Measurements from ENCODE around the gene YWHAE.
"Not testable (repeated sequence)": the region's sequence is repeated elsewhere in the genome, so short reads cannot be mapped to it uniquely, and the experiment has no call there.

Gene YWHAE

DNA sequence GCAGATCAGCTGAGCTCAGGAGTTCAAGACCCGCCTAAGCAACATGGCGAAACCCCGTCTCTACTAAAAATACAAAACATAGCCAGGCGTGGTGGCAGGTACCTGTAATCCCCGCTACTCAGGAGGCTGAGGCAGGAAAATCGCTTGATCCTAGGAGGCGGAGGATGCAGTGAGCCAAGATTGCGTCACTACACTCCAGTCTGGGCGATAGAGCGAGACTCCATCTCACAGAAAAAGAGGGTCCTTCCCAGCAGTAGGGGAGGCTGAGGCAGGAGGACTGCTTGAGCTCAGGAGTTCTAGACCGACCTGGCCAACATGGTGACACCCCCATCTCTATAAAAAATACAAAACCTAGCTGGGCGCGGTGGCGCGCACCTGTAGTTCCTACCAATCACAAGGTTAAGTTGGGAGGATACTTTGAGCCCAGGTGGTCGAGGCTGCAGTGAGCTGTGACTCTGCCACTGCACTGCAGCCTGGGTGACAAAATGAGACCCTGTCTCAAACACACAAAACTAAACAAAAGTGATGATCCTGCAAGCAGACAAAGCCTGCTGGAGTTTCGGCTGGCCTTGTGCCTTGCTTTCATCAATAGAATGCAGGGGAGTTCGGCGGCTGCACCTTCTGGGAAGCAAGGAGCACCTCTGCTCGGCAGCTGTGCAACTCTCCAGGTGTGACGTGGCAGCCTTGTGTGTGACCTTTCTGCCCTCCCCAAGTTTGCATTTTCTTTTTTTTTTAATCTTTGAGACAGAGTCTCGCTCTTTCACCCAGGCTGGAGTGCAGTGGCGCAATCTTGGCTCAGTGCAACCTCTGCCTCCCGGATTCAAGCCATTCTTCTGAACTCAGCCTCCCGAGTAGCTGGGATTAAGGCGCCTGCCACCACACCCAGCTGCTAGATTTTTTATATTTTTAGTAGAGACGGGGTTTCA, 12.4 kb upstream of the YWHAE start:
- H3K9me3 ChIP-seq (ENCODE audit: control insufficient read depth, insufficient read depth, low read depth, low read length), result 0 out of 2 replicates have a peak, but pooled peaks cover 2% of the 10 kb centered on the region
- H3K27ac ChIP-seq (ENCODE audit: low read depth, low read length), result no peak overlapping the region
- no peaks in the 10 kb centered on the region for H3K36me3 ChIP-seq (ENCODE audit: control insufficient read depth, insufficient read depth, low read length)
- H3K4me1 ChIP-seq (ENCODE audit: control insufficient read depth, insufficient read depth, low read length), result no peaks in the 10 kb centered on the region
- no peak overlapping the region for H3K9ac ChIP-seq (ENCODE audit: low read length)
- no peaks in the 10 kb centered on the region for H3K27me3 ChIP-seq (ENCODE audit: control insufficient read depth, insufficient read depth, low read length)
- no peak overlapping the region for H3K4me3 ChIP-seq (ENCODE audit: low read depth, low read length)

DNA sequence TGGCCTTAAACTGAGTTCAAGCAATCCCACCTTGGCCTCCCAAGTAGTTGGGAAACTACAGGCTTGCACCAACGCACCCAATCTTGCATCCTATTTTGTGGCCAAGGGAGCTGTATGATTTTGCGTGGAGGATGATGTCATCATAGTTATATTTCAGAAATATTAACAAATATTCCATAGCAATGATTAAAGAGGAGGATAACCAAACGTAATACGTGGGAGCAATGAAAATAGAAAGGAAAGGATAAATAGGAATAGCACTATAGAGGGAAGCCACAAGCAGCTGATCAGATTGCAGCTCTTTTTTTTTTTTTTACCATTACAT, 2.2 kb upstream of the YWHAE start:
- Histone ChIP-seq H3K27ac (ENCODE audit: low read depth, low read length) (no peak overlapping the region), H3K9ac (ENCODE audit: low read length) (no peak overlapping the region), H3K4me3 (ENCODE audit: low read depth, low read length) (no peak overlapping the region), H3K27me3 (ENCODE audit: control insufficient read depth, insufficient read depth, low read length) (peaks cover 2% of the 10 kb centered on the region; the same call in 1 of the 2 replicates), H3K36me3 (ENCODE audit: control insufficient read depth, insufficient read depth, low read length) (peaks cover 9% of the 10 kb centered on the region), H3K9me3 (ENCODE audit: control insufficient read depth, insufficient read depth, low read depth, low read length) (no peaks in the 10 kb centered on the region), H3K4me1 (ENCODE audit: control insufficient read depth, insufficient read depth, low read length) (peaks cover 7% of the 10 kb centered on the region)

DNA sequence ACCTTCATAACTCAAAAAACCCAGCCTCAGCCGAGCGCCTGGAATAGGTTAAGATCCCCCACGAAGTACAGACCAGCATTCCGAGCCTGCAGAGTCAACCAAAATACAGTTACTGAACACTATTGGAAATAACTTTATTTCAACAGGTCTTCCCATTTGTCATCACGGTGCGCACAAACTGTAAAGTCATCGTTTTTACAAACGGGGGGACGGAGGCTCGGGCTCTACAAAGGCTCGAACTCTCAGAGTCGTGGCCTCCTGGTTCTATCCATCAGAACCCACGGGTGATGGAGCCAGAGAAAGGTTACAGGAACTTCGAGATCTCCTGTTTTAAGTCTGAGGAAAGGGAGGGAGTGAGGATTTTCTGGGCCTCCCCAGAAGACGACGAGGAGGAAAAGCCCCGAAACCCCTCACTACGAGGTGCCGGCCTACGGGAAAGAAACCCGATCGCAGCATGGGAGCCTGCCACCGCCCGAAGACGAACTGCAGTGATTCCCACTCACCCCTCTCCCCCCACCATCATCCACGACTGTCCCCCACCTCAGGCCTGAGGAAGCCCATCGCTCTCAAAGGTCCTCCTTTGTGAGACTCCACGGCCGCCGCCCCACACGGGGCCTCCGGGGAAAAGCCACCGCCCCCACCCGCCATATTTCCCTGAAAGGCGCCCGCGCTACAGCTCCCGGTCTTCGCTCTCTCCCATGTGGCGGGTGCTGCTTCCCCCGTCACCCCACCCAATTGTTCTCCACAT, 917 bp downstream of the YWHAE start:
- Histone ChIP-seq H3K9me3 (ENCODE audit: control insufficient read depth, insufficient read depth, low read depth, low read length) (no peaks in the 10 kb centered on the region), H3K27me3 (ENCODE audit: control insufficient read depth, insufficient read depth, low read length) (peaks cover 2% of the 10 kb centered on the region; the same call in 1 of the 2 replicates), H3K4me1 (ENCODE audit: control insufficient read depth, insufficient read depth, low read length) (peaks cover 11% of the 10 kb centered on the region), H3K36me3 (ENCODE audit: control insufficient read depth, insufficient read depth, low read length) (peaks cover 20% of the 10 kb centered on the region), H3K4me3 (ENCODE audit: low read depth, low read length) (peak overlapping the region; percentile 95), H3K9ac (ENCODE audit: low read length) (peak overlapping the region; percentile 99), H3K27ac (ENCODE audit: low read depth, low read length) (peak overlapping the region; percentile 100)

DNA sequence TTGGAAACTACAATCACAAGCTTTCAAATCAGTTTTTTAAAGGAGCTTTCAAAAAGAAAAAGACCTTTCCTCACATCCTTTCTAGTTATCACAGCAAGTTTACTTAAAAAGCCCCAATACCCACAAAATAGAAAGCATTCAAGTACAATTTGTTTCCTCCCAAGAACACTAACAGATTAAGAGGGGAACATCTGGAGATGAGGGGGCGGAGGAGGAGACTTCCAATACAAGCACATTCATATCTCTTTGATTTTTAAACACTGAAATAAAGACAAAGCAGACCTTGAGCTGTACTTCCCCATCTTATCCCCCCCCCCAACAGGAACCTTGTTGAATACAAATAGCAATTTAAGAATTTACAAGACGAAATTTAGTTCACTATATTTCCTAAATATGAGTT, 2.0 kb downstream of the YWHAE start:
- peaks cover 2% of the 10 kb centered on the region; the same call in 1 of the 2 replicates for H3K27me3 ChIP-seq (ENCODE audit: control insufficient read depth, insufficient read depth, low read length)
- no peak overlapping the region; the same call in 1 of the 2 replicates for H3K27ac ChIP-seq (ENCODE audit: low read depth, low read length)
- peaks cover 20% of the 10 kb centered on the region for H3K4me1 ChIP-seq (ENCODE audit: control insufficient read depth, insufficient read depth, low read length)
- peak overlapping the region; percentile 95 for H3K4me3 ChIP-seq (ENCODE audit: low read depth, low read length)
- H3K36me3 ChIP-seq (ENCODE audit: control insufficient read depth, insufficient read depth, low read length), result peaks cover 20% of the 10 kb centered on the region
- peak overlapping the region; percentile 99 for H3K9ac ChIP-seq (ENCODE audit: low read length)
- H3K9me3 ChIP-seq (ENCODE audit: control insufficient read depth, insufficient read depth, low read depth, low read length), result no peaks in the 10 kb centered on the region

DNA sequence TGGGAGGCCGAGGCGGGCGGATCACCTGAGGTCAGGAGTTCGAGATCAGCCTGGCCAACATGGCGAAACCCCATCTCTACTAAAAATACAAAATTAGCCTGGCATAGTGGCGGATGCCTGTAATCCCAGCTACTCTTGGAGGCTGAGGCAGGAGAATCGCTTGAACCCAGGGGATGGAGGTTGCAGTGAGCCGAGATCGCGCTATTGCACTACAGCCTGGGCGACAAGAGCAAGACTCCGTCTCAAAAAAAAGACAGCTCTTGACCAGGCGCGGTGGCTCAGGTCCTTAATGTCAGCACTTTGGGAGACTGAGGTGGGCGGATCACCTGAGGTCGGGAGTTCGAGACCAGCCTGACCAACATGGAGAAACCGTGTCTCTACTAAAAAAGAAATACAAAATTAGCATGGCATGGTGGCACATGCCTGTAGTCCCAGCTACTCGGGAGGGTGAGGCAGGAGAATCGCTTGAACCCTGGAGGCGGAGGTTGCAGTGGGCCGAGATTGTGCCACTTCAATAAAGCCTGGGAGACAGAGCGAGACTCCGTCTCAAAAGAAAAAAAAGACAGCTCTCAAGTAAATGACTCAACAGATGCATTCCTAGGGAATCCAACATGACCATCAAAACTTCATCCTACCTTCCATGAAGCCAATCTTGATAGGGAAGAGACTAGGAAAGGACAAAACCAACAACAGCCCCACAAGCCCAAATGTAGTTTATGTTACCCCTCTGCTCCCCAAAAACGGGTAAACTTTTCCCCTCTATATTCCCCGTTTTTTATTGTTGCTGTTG, 4.0 kb downstream of the YWHAE start:
- not testable (repeated sequence) for H3K9me3 ChIP-seq (ENCODE audit: control insufficient read depth, insufficient read depth, low read depth, low read length); H3K27ac ChIP-seq (ENCODE audit: low read depth, low read length); H3K27me3 ChIP-seq (ENCODE audit: control insufficient read depth, insufficient read depth, low read length); H3K4me3 ChIP-seq (ENCODE audit: low read depth, low read length); H3K9ac ChIP-seq (ENCODE audit: low read length)
- Histone ChIP-seq H3K4me1 (ENCODE audit: control insufficient read depth, insufficient read depth, low read length) (peaks cover 34% of the 10 kb centered on the region), H3K36me3 (ENCODE audit: control insufficient read depth, insufficient read depth, low read length) (peaks cover 21% of the 10 kb centered on the region)

DNA sequence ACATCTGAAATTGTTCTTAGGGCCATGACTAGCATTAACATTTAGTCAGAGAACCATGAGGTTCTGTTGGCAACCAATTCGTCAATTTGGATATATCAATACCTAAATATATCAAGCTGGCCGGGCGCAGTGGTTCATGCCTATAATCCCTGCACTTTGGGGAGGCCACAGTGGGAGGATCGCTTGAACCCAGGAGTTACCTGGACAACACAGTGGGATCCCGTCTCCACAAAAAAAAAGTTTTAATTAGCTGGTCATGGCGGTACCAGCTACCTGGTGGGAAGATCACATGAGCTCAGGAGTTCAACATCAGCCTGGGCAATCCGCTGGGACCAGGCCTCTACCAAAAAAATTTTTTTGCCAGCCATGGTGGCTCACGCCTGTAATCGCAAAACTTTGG, 8.4 kb downstream of the YWHAE start:
- peaks cover 29% of the 10 kb centered on the region for H3K4me1 ChIP-seq (ENCODE audit: control insufficient read depth, insufficient read depth, low read length)
- no peak overlapping the region for H3K9ac ChIP-seq (ENCODE audit: low read length)
- H3K9me3 ChIP-seq (ENCODE audit: control insufficient read depth, insufficient read depth, low read depth, low read length), result no peaks in the 10 kb centered on the region
- H3K4me3 ChIP-seq (ENCODE audit: low read depth, low read length), result no peak overlapping the region
- no peaks in the 10 kb centered on the region for H3K27me3 ChIP-seq (ENCODE audit: control insufficient read depth, insufficient read depth, low read length)
- H3K36me3 ChIP-seq (ENCODE audit: control insufficient read depth, insufficient read depth, low read length), result peaks cover 14% of the 10 kb centered on the region
- no peak overlapping the region for H3K27ac ChIP-seq (ENCODE audit: low read depth, low read length)

DNA sequence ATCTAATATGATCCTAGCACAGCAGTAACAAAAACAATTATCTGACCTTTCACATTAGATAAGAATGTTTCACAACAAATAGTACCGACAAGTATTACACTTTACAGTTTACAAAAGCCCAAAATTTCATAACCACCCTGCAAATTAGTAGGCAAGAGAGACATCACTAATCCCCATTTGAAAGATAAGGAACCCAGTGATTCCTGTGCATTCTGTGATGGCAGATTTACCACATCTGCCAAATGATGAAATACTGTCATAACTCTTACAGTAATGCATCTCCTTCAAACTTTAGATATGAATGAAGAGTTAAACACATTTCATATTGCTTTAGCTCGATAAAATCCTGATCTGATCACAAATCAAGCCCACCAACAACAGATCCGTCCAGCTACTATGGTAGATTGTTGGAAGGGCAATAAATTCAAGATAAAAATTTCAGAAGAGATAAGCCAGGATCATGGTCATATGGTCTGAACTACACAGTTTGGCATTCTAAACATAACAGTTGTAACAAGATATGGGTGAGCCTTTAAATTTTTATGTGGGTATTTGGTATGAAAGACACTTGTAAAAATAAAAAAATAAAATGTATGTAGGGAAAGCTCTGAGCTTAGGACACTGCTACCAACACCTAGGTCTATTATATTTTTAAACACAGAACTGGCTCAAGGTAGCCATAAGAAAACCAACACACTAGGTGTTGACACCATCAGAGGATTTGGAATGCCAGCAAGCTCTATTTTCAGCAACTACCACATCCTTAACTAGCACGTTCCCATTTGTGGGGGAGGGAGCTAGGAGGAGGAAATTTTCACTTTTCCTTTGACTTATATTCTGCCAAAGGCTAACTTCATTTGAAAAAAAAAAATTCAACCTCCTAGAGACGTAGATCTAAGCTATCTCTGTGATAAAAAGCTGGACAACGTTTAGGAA, 9.3 kb downstream of the YWHAE start:
- peaks cover 38% of the 10 kb centered on the region for H3K4me1 ChIP-seq (ENCODE audit: control insufficient read depth, insufficient read depth, low read length)
- H3K9me3 ChIP-seq (ENCODE audit: control insufficient read depth, insufficient read depth, low read depth, low read length), result no peaks in the 10 kb centered on the region
- H3K4me3 ChIP-seq (ENCODE audit: low read depth, low read length), result no peak overlapping the region
- H3K27ac ChIP-seq (ENCODE audit: low read depth, low read length), result no peak overlapping the region
- peaks cover 10% of the 10 kb centered on the region for H3K36me3 ChIP-seq (ENCODE audit: control insufficient read depth, insufficient read depth, low read length)
- no peaks in the 10 kb centered on the region for H3K27me3 ChIP-seq (ENCODE audit: control insufficient read depth, insufficient read depth, low read length)
- H3K9ac ChIP-seq (ENCODE audit: low read length), result no peak overlapping the region

DNA sequence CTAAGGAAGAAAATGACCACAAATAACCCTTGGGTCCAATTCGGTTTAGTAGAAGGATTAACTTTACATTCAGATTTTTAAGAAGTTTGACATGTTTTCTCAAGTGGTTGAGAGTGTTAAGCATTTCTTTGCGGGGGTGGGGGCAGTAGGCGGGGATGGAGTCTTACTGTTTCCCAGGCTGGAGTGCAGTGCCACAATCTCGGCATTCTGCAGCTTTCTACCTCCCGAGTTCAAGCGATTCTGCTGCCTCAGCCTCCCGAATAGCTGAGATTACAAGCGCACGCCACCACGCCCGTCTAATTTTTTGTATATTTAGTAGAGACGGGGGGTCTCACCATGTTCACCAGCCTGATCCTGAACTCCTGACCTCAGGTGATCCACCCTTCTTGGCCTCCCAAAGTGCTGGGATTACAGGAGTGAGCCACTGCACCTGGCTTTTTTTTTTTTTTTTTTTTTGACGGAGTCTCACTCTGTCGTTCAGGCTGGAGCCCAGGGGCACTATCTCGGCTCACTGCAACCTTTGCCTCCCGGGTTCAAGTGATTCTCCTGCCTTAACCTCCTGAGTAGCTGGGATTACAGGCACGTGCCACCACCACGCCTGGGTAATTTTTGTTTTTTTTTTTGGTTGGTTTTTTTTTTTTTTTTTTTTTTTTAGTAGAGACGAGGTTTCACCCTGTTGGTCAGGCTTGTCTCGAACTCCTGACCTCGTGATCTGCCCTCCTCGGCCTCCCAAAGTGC, 12.4 kb downstream of the YWHAE start:
- not testable (repeated sequence) for H3K27ac ChIP-seq (ENCODE audit: low read depth, low read length)
- H3K36me3 ChIP-seq (ENCODE audit: control insufficient read depth, insufficient read depth, low read length), result peaks cover 12% of the 10 kb centered on the region
- H3K4me1 ChIP-seq (ENCODE audit: control insufficient read depth, insufficient read depth, low read length), result peaks cover 28% of the 10 kb centered on the region

DNA sequence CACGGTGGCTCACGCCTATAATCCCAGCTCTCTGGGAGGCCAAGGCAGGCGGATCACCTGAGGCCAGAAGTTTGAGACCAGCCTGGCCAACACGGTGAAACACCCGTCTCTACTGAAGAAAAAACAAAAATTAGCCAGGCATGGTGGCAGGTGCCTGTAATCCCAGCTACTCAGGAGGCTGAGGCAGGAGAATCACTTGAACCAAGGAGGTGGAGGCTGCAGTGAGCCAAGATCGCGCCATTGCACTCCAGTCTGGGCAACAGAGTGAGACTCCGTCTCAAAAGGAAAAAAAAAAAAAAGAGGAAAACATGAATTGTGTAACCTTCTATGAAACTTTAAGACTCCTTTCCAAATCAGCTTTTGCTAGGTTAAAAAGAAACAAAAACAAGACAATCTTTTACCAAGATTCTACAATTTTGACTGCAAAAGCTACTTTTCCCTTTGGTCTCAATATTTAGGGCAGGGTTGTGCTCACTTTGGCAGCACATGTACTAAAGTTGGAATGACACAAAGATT, 13.3 kb downstream of the YWHAE start:
- peaks cover 22% of the 10 kb centered on the region for H3K4me1 ChIP-seq (ENCODE audit: control insufficient read depth, insufficient read depth, low read length)
- H3K4me3 ChIP-seq (ENCODE audit: low read depth, low read length); H3K9ac ChIP-seq (ENCODE audit: low read length); H3K9me3 ChIP-seq (ENCODE audit: control insufficient read depth, insufficient read depth, low read depth, low read length); H3K27ac ChIP-seq (ENCODE audit: low read depth, low read length); H3K27me3 ChIP-seq (ENCODE audit: control insufficient read depth, insufficient read depth, low read length): not testable (repeated sequence)
- peaks cover 12% of the 10 kb centered on the region for H3K36me3 ChIP-seq (ENCODE audit: control insufficient read depth, insufficient read depth, low read length)

More for the DNA sequence above, 12.4 kb downstream of the YWHAE start:
- not testable (repeated sequence) for H3K4me3 ChIP-seq (ENCODE audit: low read depth, low read length); H3K9me3 ChIP-seq (ENCODE audit: control insufficient read depth, insufficient read depth, low read depth, low read length); H3K9ac ChIP-seq (ENCODE audit: low read length); H3K27me3 ChIP-seq (ENCODE audit: control insufficient read depth, insufficient read depth, low read length)

Data from HUES6 (cell line).